Amniotic stem cell (primary cell): Measurements from ENCODE around the gene ZNG1F.
"Not testable (repeated sequence)": the region's sequence is repeated elsewhere in the genome, so short reads cannot be mapped to it uniquely, and the experiment has no call there.

Experiments used
- DNase-seq: peaks from one replicate; lab custom pipeline; 2025; lab: John Stamatoyannopoulos, UW

ZNG1F gene

GRCh38 chr9:41123396-41123795 is 65.7 kb downstream of the ZNG1F start:
- not testable (repeated sequence) for DNase-seq

- DNase-seq, result not testable (repeated sequence)
Measured at GRCh38 chr9:41120696-41121095, 68.4 kb downstream of the ZNG1F start.

GRCh38 chr9:41119719-41120118 is 69.4 kb downstream of the ZNG1F start:
- not testable (repeated sequence) for DNase-seq

GRCh38 chr9:41119311-41119710 is 69.8 kb downstream of the ZNG1F start:
- not testable (repeated sequence) for DNase-seq

GRCh38 chr9:41113348-41113747 is 75.8 kb downstream of the ZNG1F start:
- DNase-seq, result not testable (repeated sequence)

- DNase-seq, result not testable (repeated sequence)
Measured at GRCh38 chr9:41111414-41111813, 77.7 kb downstream of the ZNG1F start.

- DNase-seq, result not testable (repeated sequence)
Measured at GRCh38 chr9:41110913-41111312, 78.2 kb downstream of the ZNG1F start.

GRCh38 chr9:41109253-41109652 is 79.9 kb downstream of the ZNG1F start:
- DNase-seq, result not testable (repeated sequence)

GRCh38 chr9:41108816-41109215 is 80.3 kb downstream of the ZNG1F start:
- DNase-seq, result not testable (repeated sequence)

- DNase-seq, result not testable (repeated sequence)
Measured at GRCh38 chr9:41106472-41107116, 82.5 kb downstream of the ZNG1F start.

- not testable (repeated sequence) for DNase-seq
Measured at GRCh38 chr9:41105557-41106253, 83.4 kb downstream of the ZNG1F start.

- DNase-seq, result not testable (repeated sequence)
Measured at GRCh38 chr9:41104542-41104941, 84.6 kb downstream of the ZNG1F start.

- not testable (repeated sequence) for DNase-seq
Measured at GRCh38 chr9:41100508-41100907, 88.6 kb downstream of the ZNG1F start.

GRCh38 chr9:41098759-41099158 is 90.4 kb downstream of the ZNG1F start:
- not testable (repeated sequence) for DNase-seq

GRCh38 chr9:41095060-41095459 is 94.1 kb downstream of the ZNG1F start:
- DNase-seq, result not testable (repeated sequence)

GRCh38 chr9:41094010-41094773 is 94.9 kb downstream of the ZNG1F start:
- not testable (repeated sequence) for DNase-seq

GRCh38 chr9:41090922-41091321 is 98.2 kb downstream of the ZNG1F start:
- DNase-seq, result not testable (repeated sequence)

- DNase-seq, result not testable (repeated sequence)
Measured at GRCh38 chr9:41090386-41090785, 98.7 kb downstream of the ZNG1F start.

- DNase-seq, result not testable (repeated sequence)
Measured at GRCh38 chr9:41088450-41089059, 100.6 kb downstream of the ZNG1F start.

- not testable (repeated sequence) for DNase-seq
Measured at GRCh38 chr9:41087929-41088328, 101.2 kb downstream of the ZNG1F start.

- DNase-seq, result not testable (repeated sequence)
Measured at GRCh38 chr9:41087157-41087780, 101.8 kb downstream of the ZNG1F start.

GRCh38 chr9:41086685-41087084 is 102.4 kb downstream of the ZNG1F start:
- DNase-seq, result not testable (repeated sequence)
